Right cardiac atrium (tissue), 5 donors: Measurements from ENCODE around the gene TRIM56. TPM values are rescaled to one million over a fixed set of nuclear protein-coding genes. Genes with fewer than 3 reads are reported as not detected.
A peak's percentile ranks its signal among the peaks of the same experiment; 100 is the strongest.
"Not testable (repeated sequence)": the region's sequence is repeated elsewhere in the genome, so short reads cannot be mapped to it uniquely, and the experiment has no call there.

ENCODE experiments used
- ATAC-seq, 2 donors: fragments of 200-7000 bp; cut with Tn5 transposase; one replicate each; pipeline versions ENCODE4 v1.8.0 to v1.9.1; 2020; ENCODE audit warnings: moderate library complexity in 2 of 2, mild to moderate bottlenecking in 1 of 2
- DNase-seq, 3 donors: peaks; one replicate each; pipeline ENCODE4 v3.0.0-alpha.2; 2020
- H3K27ac ChIP-seq: one replicate; pipeline ENCODE4 v1.5.1; 2013; ENCODE audit warnings: mild to moderate bottlenecking, low read length, control low read depth, moderate library complexity
- H3K27me3 ChIP-seq: one replicate; pipeline ENCODE4 v1.6.1; 2013; ENCODE audit not compliant: control insufficient read depth, insufficient read depth
- H3K4me1 ChIP-seq: one replicate; pipeline ENCODE4 v1.6.1; 2013; ENCODE audit warnings: low read length; ENCODE audit not compliant: control insufficient read depth, insufficient read depth
- H3K4me3 ChIP-seq: one replicate; pipeline ENCODE4 v1.5.1; 2013; ENCODE audit warnings: low read length, control low read depth
- H3K9me3 ChIP-seq: one replicate; pipeline ENCODE4 v1.6.1; 2013; ENCODE audit warnings: low read length; ENCODE audit not compliant: control insufficient read depth
- WGBS: extraction: QIAGEN DNeasy Blood & Tissue Kit; methylation state at CpG from one replicate; pipeline ENCODE4 v1.1.7; 2013; 5-methylcytosine and 5-hydroxymethylcytosine counted together
- intact Hi-C, 4 donors: fragments of 100-400 bp; cut with DNase I; formaldehyde crosslinking; loops; one replicate each; pipeline versions ENCODE4 v1.11.0 to v1.14.0; 2022 to 2023
- long read RNA-seq, 4 donors: library from polyadenylated mRNA; unstranded; transcript quantifications; one replicate each; pipeline ENCODE4 v2.0.0, GENCODE V29; 2020 to 2021
- polyA plus RNA-seq: library from polyadenylated mRNA; stranded (reverse); fragments of 200-250 nt; gene quantifications from one replicate; pipeline ENCODE4 v1.2.3, GENCODE V29; 2013
- total RNA-seq, 4 donors: library from RNA; stranded (reverse); fragmentation: NEBNext Ultra II Directional; extraction: Animal tissue kit (Norgen Biotek cat#: 25700); gene quantifications; one replicate each; pipeline ENCODE4 v1.2.1, GENCODE V29; 2021
- donor health status: healthy with polysubstance abuse.
- donor health status: DM: no; HTN: yes; CAD: no.
- donor health status: DM: no; HTN: no; CAD: no.
- donor health status: DM: no; HTN: yes; CAD: no; lungs with severe emphysema.
- donor health status: DM: yes; HTN: yes; CAD: no.

TRIM56 gene
- total RNA-seq (10 to 100 TPM; 20.0 to 24.5 (median 22.3) TPM), polyA plus RNA-seq (11.4 TPM)
- long read RNA-seq, donor 1, full-length matches to known transcripts = 21 of 64 reads
- long read RNA-seq, donor 1, partial matches to known transcripts = 11 of 64 reads
- long read RNA-seq, donor 1, other reads (novel, unspliced or antisense) = 32 of 64 reads
- long read RNA-seq, donor 2, full-length matches to known transcripts = 6 of 15 reads
- long read RNA-seq, donor 2, partial matches to known transcripts = 0 of 15 reads
- long read RNA-seq, donor 2, other reads (novel, unspliced or antisense) = 9 of 15 reads
- long read RNA-seq, donor 3, full-length matches to known transcripts = 11 of 43 reads
- long read RNA-seq, donor 3, partial matches to known transcripts = 18 of 43 reads
- long read RNA-seq, donor 3, other reads (novel, unspliced or antisense) = 14 of 43 reads
- long read RNA-seq, donor 4, full-length matches to known transcripts = 9 of 17 reads
- long read RNA-seq, donor 4, partial matches to known transcripts = 0 of 17 reads
- long read RNA-seq, donor 4, other reads (novel, unspliced or antisense) = 8 of 17 reads

- WGBS = under 1% methylated on average over 26 of the region's 26 CpGs
- intact Hi-C loops = loop anchor here in 2 of 4 donors (5.0 to 10.0 kb wide), 2 partner anchors 49 to 57 kb away; no protein-coding TSS in a partner anchor
- Histone ChIP-seq H3K4me3 (peak within 1 kb of the TSS; percentile 56), H3K27ac (peak within 1 kb of the TSS; percentile 77), H3K27me3 (no peaks in the 10 kb centered on the region), H3K4me1 (peaks cover 4% of the 10 kb centered on the region), H3K9me3 (no peaks in the 10 kb centered on the region)
- DNase-seq (peak; percentile 90 to 95 (median 94)), ATAC-seq (peak; percentile 95 to 96)
Measured at GRCh38 chr7:101085162-101085964, at the start of gene TRIM56. Gene TRIM56 (plus strand): TSS chr7:101085481. CDS start chr7:101087313, 1,832 bp downstream.

- DNase-seq (no peak), ATAC-seq (no peak)
- no peak overlapping the region for H3K4me3 ChIP-seq
- intact Hi-C loops = no loop called here
- no peak overlapping the region for H3K27ac ChIP-seq
- H3K27me3 ChIP-seq = no peaks in the 10 kb centered on the region
- WGBS = 65% methylated on average over 4 of the region's 4 CpGs
- no peaks in the 10 kb centered on the region for H3K9me3 ChIP-seq
- H3K4me1 ChIP-seq = no peaks in the 10 kb centered on the region
Measured at GRCh38 chr7:101035941-101036340, 49.3 kb upstream of the TRIM56 start.

GRCh38 chr7:101041283-101041682 lies 44.0 kb upstream of the TRIM56 start:
- intact Hi-C loops, H3K27ac ChIP-seq, H3K4me3 ChIP-seq, H3K4me1 ChIP-seq, DNase-seq, ATAC-seq, H3K9me3 ChIP-seq, H3K27me3 ChIP-seq: not testable (repeated sequence)
- WGBS = 74% methylated on average over 6 of the region's 6 CpGs

GRCh38 chr7:101058355-101058754 lies 26.9 kb upstream of the TRIM56 start:
- no peaks in the 10 kb centered on the region for H3K27me3 ChIP-seq
- no peaks in the 10 kb centered on the region for H3K9me3 ChIP-seq
- H3K4me3 ChIP-seq = no peak overlapping the region
- DNase-seq (peak; percentile 61 to 86 (median 85)), ATAC-seq (peak; percentile 68 to 69)
- 17% methylated on average over 9 of the region's 9 CpGs for WGBS
- no peaks in the 10 kb centered on the region for H3K4me1 ChIP-seq
- no peak overlapping the region for H3K27ac ChIP-seq
- intact Hi-C loops = loop anchor here (2.0 to 5.0 kb wide), 3 partner anchors 91 to 162 kb away; partner anchors contain the start of genes ACHE (in 2 of the 4) and MUC12 (in 1 of the 4)

GRCh38 chr7:101059620-101059942 lies 25.7 kb upstream of the TRIM56 start:
- Histone ChIP-seq H3K4me1 (no peaks in the 10 kb centered on the region), H3K27ac (no peak overlapping the region), H3K4me3 (no peak overlapping the region), H3K9me3 (no peaks in the 10 kb centered on the region), H3K27me3 (no peaks in the 10 kb centered on the region)
- DNase-seq = no peak
- ATAC-seq = no peak
- WGBS = 27% methylated on average over 9 of the region's 9 CpGs
- intact Hi-C loops = loop anchor here (2.0 to 5.0 kb wide), 3 partner anchors 92 to 163 kb away; partner anchors contain the start of genes ACHE (in 2 of the 4) and MUC12 (in 1 of the 4)

- no peaks in the 10 kb centered on the region for H3K9me3 ChIP-seq
- no peaks in the 10 kb centered on the region for H3K4me1 ChIP-seq
- ATAC-seq = no peak
- no peaks in the 10 kb centered on the region for H3K27me3 ChIP-seq
- H3K27ac ChIP-seq = no peak overlapping the region
- no peak overlapping the region for H3K4me3 ChIP-seq
- DNase-seq = no peak
- intact Hi-C loops = no loop called here
- 76% methylated on average over 5 of the region's 5 CpGs for WGBS
Measured at GRCh38 chr7:101060992-101061391, 24.3 kb upstream of the TRIM56 start.

- H3K27me3 ChIP-seq, H3K9me3 ChIP-seq, H3K4me1 ChIP-seq, H3K27ac ChIP-seq, DNase-seq, intact Hi-C loops, H3K4me3 ChIP-seq, ATAC-seq: not testable (repeated sequence)
- 73% methylated on average over 9 of the region's 9 CpGs for WGBS
Measured at GRCh38 chr7:101064176-101064550, 21.1 kb upstream of the TRIM56 start.

- H3K4me1 ChIP-seq, H3K27ac ChIP-seq, intact Hi-C loops, H3K9me3 ChIP-seq, DNase-seq, H3K4me3 ChIP-seq, ATAC-seq, H3K27me3 ChIP-seq: not testable (repeated sequence)
- 70% methylated on average over 3 of the region's 3 CpGs for WGBS
Measured at GRCh38 chr7:101065162-101065561, 20.1 kb upstream of the TRIM56 start.

GRCh38 chr7:101066141-101066832 lies 19.0 kb upstream of the TRIM56 start:
- Histone ChIP-seq H3K27me3 (no peaks in the 10 kb centered on the region), H3K4me3 (no peak overlapping the region), H3K4me1 (no peaks in the 10 kb centered on the region), H3K9me3 (no peaks in the 10 kb centered on the region), H3K27ac (no peak overlapping the region)
- intact Hi-C loops = no loop called here
- 30% methylated on average over 15 of the region's 15 CpGs for WGBS
- no peak for DNase-seq
- ATAC-seq = no peak

GRCh38 chr7:101066833-101067177 lies 18.5 kb upstream of the TRIM56 start:
- ATAC-seq = no peak
- WGBS = 41% methylated on average over 7 of the region's 7 CpGs
- no peaks in the 10 kb centered on the region for H3K27me3 ChIP-seq

More at GRCh38 chr7:101066833-101067177, 18.5 kb upstream of the TRIM56 start:
- Histone ChIP-seq H3K4me1 (no peaks in the 10 kb centered on the region), H3K4me3 (no peak overlapping the region), H3K27ac (no peak overlapping the region), H3K9me3 (no peaks in the 10 kb centered on the region)
- intact Hi-C loops = no loop called here
- DNase-seq = no peak
